Endodermal cell (in vitro differentiated cells): Measurements from ENCODE around the gene IP6K1. TPM values are rescaled to one million over a fixed set of nuclear protein-coding genes. Genes with fewer than 3 reads are reported as not detected.

ENCODE experiments used
- DNase-seq: peaks from one replicate; pipeline ENCODE4 v3.0.0-alpha.2; 2017
- H3K27ac ChIP-seq: 2 replicates; pipeline ENCODE4 v1.5.1; 2013; ENCODE audit warnings: mild to moderate bottlenecking, low read depth, low read length, moderate library complexity
- H3K27me3 ChIP-seq: 2 replicates; pipeline ENCODE4 v1.6.1; 2013; ENCODE audit warnings: mild to moderate bottlenecking, low read length, moderate library complexity; ENCODE audit not compliant: insufficient read depth, control insufficient read depth, poor library complexity, severe bottlenecking
- H3K36me3 ChIP-seq: 2 replicates; pipeline ENCODE4 v1.7.0; 2013; ENCODE audit warnings: mild to moderate bottlenecking, low read length, moderate library complexity; ENCODE audit not compliant: control insufficient read depth, insufficient read depth
- H3K4me1 ChIP-seq: one replicate; pipeline ENCODE4 v1.7.0; 2013; ENCODE audit warnings: low read length; ENCODE audit not compliant: control insufficient read depth, insufficient read depth
- H3K4me3 ChIP-seq: 2 replicates; pipeline ENCODE4 v1.5.1; 2013; ENCODE audit warnings: mild to moderate bottlenecking, low read length, moderate library complexity
- H3K9ac ChIP-seq: 2 replicates; pipeline ENCODE4 v1.6.1; 2013; ENCODE audit warnings: mild to moderate bottlenecking, low read length, moderate library complexity; ENCODE audit not compliant: poor library complexity, severe bottlenecking; ENCODE audit errors: extremely low read depth
- H3K9me3 ChIP-seq: 2 replicates; pipeline ENCODE4 v1.6.1; 2013; ENCODE audit warnings: mild to moderate bottlenecking, low read length, moderate library complexity; ENCODE audit not compliant: control insufficient read depth
- H3K27ac Mint-ChIP-seq: 2 replicates; pipeline ENCODE4 v1.8.0; 2020; ENCODE audit warnings: mixed read lengths
- H3K27me3 Mint-ChIP-seq: 2 replicates; pipeline ENCODE4 v1.8.0; 2021; ENCODE audit warnings: mild to moderate bottlenecking, mixed read lengths; ENCODE audit not compliant: insufficient read depth
- H3K36me3 Mint-ChIP-seq: 2 replicates; pipeline ENCODE4 v1.8.0; 2020; ENCODE audit warnings: low read depth, mixed read lengths
- H3K4me1 Mint-ChIP-seq: 2 replicates; pipeline ENCODE4 v1.8.0; 2020; ENCODE audit warnings: mixed read lengths
- H3K4me3 Mint-ChIP-seq: 2 replicates; pipeline ENCODE4 v1.8.0; 2020; ENCODE audit warnings: mild to moderate bottlenecking, moderate library complexity, mixed read lengths
- H3K9me3 Mint-ChIP-seq: 2 replicates; pipeline ENCODE4 v1.8.0; 2020; ENCODE audit warnings: mild to moderate bottlenecking, mixed read lengths
- CTCF ChIP-seq: fragments of 200-600 bp; sonication (generic); conservative IDR thresholded peaks from 2 replicates; pipeline ENCODE4 v1.5.0; 2021; ENCODE audit warnings: antibody characterized with exemption, mild to moderate bottlenecking
- WGBS, 2 experiments: methylation state at CpG; one replicate each; pipeline versions ENCODE4 v1.1.5 to v1.1.7; 2013; ENCODE audit warnings: missing lambda C conversion rate in 2 of 2, mixed read lengths in 1 of 2; ENCODE audit not compliant: insufficient coverage in 1 of 2, insufficient read length in 1 of 2; 5-methylcytosine and 5-hydroxymethylcytosine counted together
- total RNA-seq, 2 donors: library from RNA; stranded (reverse); fragmentation: NEBNext Ultra II Directional in 1 of 2; extraction: Animal tissue kit (Norgen Biotek cat#: 25700) in 1 of 2; gene quantifications; 2 replicates in 1 of 2; 3 replicates in 1 of 2; pipeline ENCODE4 v1.2.1, GENCODE V29; 2021

Gene IP6K1
- total RNA-seq, 2 donors from 2014 or later: 45.8 to 49.8 TPM

DNA sequence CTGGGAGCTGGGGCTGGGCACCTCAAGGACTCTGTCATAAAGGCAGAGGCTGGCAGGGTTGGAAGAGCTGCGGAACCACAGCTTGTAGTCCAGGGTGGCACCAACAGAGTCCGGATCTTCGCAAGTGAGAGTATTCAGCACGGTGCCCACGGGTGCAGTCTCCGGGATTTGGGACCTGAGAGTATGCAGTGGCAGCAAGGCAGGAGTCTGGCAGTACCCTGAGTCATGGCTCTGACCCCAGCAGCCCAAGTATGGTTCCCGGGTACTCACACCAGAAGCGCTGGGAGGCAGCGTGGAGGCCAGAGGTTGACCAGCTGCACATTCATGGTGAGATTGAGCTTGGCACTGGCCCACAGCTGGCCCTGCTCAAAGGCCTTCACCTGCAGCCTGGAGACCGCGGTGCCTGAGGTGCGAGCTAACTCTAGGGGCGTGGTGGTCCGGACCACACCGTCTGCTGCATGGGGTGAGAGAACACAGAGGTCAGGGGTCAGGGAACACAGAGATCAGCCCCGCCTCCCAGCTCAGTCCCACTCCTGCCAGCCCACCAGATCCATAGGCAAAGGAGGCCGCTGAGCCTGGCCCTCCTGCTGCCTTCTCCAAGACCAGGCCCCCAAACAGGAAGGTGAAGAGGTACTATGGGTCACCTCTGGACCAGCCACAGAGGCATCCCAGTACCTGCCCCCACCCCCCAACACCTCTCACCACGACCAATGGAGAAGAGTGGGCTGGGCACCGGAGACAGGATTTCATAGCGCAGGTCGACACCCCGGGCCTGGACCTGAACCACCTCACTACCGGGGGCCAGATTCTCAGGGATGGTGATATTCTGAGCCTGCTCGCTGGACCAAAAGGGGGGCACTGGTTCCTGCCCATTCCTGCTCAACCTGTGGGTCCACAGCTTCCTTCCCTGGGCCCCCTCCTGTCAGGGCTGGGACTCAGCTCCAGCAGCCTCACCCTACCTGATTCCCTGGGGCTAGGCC lies 8.9 kb upstream of the IP6K1 start:
- H3K9me3 ChIP-seq: no peaks in the 10 kb centered on the region
- H3K4me3 ChIP-seq: no peak overlapping the region
- no peaks in the 10 kb centered on the region for H3K36me3 ChIP-seq
- Mint-ChIP-seq H3K4me1 (no peaks in the 10 kb centered on the region), H3K4me3 (no peak overlapping the region), H3K9me3 (no peaks in the 10 kb centered on the region), H3K36me3 (no peaks in the 10 kb centered on the region), H3K27me3 (peaks cover 17% of the 10 kb centered on the region), H3K27ac (no peak overlapping the region)
- H3K9ac ChIP-seq: no peak overlapping the region
- no peak for TF ChIP-seq CTCF
- no peaks in the 10 kb centered on the region for H3K27me3 ChIP-seq
- WGBS, 2 experiments: 92 to 98% methylated on average over 15 to 24 of the region's 24 CpGs
- DNase-seq: peak; percentile 48
- H3K4me1 ChIP-seq: no peaks in the 10 kb centered on the region
- H3K27ac ChIP-seq: no peak overlapping the region

DNA sequence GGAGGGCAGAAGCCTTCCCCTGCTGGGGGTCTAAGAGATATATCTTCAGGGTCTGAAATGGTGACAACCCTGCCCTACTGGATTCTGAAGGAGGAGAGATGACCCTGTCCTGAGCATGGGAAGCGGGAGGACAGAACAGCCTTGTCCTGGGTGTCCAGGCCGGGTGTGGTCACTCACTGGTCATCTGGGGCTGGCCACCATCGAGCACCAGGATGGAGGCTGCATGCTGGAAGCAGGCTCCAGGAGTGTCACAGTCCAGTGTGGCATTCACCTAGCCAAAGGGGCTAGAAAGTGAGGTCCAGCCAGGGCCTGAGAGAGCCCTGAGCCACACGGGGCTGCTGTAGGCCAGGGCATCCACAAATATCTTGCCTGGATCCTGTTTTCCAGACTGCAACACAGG lies 8.1 kb upstream of the IP6K1 start:
- Histone ChIP-seq H3K27me3 (no peaks in the 10 kb centered on the region), H3K4me1 (no peaks in the 10 kb centered on the region), H3K4me3 (no peak overlapping the region), H3K9ac (no peak overlapping the region), H3K27ac (no peak overlapping the region), H3K36me3 (no peaks in the 10 kb centered on the region), H3K9me3 (no peaks in the 10 kb centered on the region)
- no peaks in the 10 kb centered on the region for H3K36me3 Mint-ChIP-seq
- no peak overlapping the region for H3K4me3 Mint-ChIP-seq
- H3K27me3 Mint-ChIP-seq: peaks cover 13% of the 10 kb centered on the region
- WGBS, 2 experiments: 91 to 94% methylated on average over 4 of the region's 4 CpGs
- H3K4me1 Mint-ChIP-seq: no peaks in the 10 kb centered on the region
- no peak overlapping the region for H3K27ac Mint-ChIP-seq
- H3K9me3 Mint-ChIP-seq: no peaks in the 10 kb centered on the region
- DNase-seq: no peak
- no peak for TF ChIP-seq CTCF

GRCh38 chr3:49793486-49794085 lies 7.2 kb upstream of the IP6K1 start:
- H3K36me3 Mint-ChIP-seq: no peaks in the 10 kb centered on the region
- H3K4me3 Mint-ChIP-seq: no peak overlapping the region
- Histone ChIP-seq H3K9ac (no peak overlapping the region), H3K27ac (no peak overlapping the region), H3K4me3 (no peak overlapping the region), H3K4me1 (no peaks in the 10 kb centered on the region), H3K36me3 (no peaks in the 10 kb centered on the region), H3K27me3 (no peaks in the 10 kb centered on the region), H3K9me3 (no peaks in the 10 kb centered on the region)
- 93 to 94% methylated on average over 9 to 13 of the region's 13 CpGs for WGBS, 2 experiments
- no peak overlapping the region for H3K27ac Mint-ChIP-seq
- no peaks in the 10 kb centered on the region for H3K9me3 Mint-ChIP-seq
- H3K27me3 Mint-ChIP-seq: peaks cover 5% of the 10 kb centered on the region
- TF ChIP-seq CTCF: no peak
- no peaks in the 10 kb centered on the region for H3K4me1 Mint-ChIP-seq
- DNase-seq: no peak
